Measurements from ENCODE around the gene ELL2.

The ELL2 gene

DNA sequence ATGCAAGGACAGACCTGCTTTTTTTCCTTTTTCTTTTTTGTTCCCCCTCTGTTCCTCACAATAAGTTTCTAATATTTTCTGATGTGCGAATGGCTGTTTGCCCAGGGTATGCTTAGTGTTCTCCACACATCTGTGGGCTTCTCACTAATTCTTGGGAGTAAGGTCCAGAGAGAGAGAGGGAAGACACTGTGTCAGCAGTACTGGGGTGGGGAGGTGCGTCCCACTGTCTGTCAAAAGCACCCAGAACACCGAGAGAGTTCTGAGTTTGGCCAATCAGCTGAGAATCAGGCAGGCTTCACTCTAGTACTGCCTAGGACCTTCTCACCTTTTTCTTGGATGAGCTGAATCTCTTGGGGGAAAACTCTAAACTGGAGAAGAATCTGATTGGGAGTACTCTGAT, 61.8 kb downstream of the ELL2 start:
- FAIRE-seq (no peak), DNase-seq (ENCODE audit: insufficient read length, low spot score) (no peak)
- TF ChIP-seq POLR2A (IDR thresholded peaks at IDR 0.05; ENCODE audit: low read depth, low read length), result no peak
- TF ChIP-seq POU2F2 (IDR thresholded peaks at IDR 0.05; ENCODE audit: low read depth, low read length), result no peak
- TF ChIP-seq PAX5 (IDR thresholded peaks at IDR 0.05; ENCODE audit: insufficient read depth, low read length, severe bottlenecking), result no peak
- TF ChIP-seq POLR2AphosphoS5 (IDR thresholded peaks at IDR 0.05; ENCODE audit: low read depth, low read length), result no peak
- TF ChIP-seq SPI1 (IDR thresholded peaks at IDR 0.05; ENCODE audit: low read depth, low read length), result no peak
- TF ChIP-seq TAF1 (IDR thresholded peaks at IDR 0.05; ENCODE audit: low read depth, low read length), result no peak

DNA sequence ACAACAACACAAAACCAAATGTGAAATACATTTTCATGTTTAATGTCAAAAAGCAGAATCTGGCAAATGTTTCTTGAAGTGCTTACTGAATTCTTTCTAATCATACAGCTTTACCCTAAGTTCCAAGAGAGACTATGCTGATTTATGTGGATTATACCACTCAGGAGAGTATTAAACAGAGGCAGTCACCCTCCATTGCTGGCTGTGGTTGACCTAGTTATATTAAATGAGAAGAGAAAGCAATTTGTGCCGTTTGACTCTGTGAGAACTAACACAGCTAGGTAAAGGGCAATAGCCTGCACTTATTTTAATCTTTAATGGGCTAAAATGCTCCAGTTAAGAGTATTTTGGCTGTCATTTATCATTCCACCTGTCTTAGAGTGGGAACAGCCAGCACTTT, 62.6 kb downstream of the ELL2 start:
- FAIRE-seq (no peak), DNase-seq (ENCODE audit: insufficient read length, low spot score) (no peak)
- TF ChIP-seq TAF1 (IDR thresholded peaks at IDR 0.05; ENCODE audit: low read depth, low read length) (no peak), PAX5 (IDR thresholded peaks at IDR 0.05; ENCODE audit: insufficient read depth, low read length, severe bottlenecking) (no peak), SPI1 (IDR thresholded peaks at IDR 0.05; ENCODE audit: low read depth, low read length) (no peak), POU2F2 (IDR thresholded peaks at IDR 0.05; ENCODE audit: low read depth, low read length) (no peak), POLR2AphosphoS5 (IDR thresholded peaks at IDR 0.05; ENCODE audit: low read depth, low read length) (no peak), POLR2A (IDR thresholded peaks at IDR 0.05; ENCODE audit: low read depth, low read length) (no peak)

DNA sequence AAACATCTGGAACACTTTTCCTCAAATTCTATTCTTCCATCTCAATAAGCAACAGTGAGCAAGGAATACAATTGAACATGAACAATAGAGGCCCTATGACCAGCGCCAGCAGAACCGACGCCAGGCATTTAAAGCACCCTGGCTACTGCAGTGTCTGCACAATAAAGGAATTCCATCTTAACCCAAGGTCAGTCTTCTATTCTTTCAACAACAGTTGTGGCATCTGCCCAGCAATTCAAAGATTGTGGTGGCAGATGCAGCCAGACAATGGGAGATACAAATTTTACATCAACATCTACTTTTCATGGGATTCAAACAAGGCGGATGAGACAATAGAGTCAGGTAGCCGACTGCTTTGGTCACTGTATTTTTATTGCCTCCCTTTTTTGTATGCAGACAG, 65.9 kb downstream of the ELL2 start:
- FAIRE-seq (no peak), DNase-seq (ENCODE audit: insufficient read length, low spot score) (no peak)

DNA sequence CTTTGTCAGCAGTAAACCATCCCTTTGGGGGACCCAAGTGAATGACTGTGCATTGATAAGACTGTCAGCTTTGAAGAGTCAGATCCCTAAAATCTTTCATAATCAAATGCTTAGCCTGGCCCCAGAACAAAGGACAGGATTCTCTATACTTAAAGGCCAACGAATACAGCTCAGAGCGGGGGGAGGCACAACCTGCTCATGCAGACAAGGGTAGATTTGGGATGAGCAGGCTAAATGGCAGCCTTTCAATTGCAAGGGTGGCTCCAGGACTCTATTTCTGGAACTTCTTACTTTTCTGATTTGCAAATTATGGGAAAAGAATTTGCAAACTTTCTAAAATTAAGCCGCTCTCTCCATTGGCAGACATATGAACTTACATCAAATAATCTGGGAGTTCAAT, 66.4 kb downstream of the ELL2 start:
- TF ChIP-seq POLR2AphosphoS5 (IDR thresholded peaks at IDR 0.05; ENCODE audit: low read depth, low read length), result no peak
- no peak for TF ChIP-seq PAX5 (IDR thresholded peaks at IDR 0.05; ENCODE audit: insufficient read depth, low read length, severe bottlenecking)
- TF ChIP-seq POLR2A (IDR thresholded peaks at IDR 0.05; ENCODE audit: low read depth, low read length), result no peak
- TF ChIP-seq TAF1 (IDR thresholded peaks at IDR 0.05; ENCODE audit: low read depth, low read length), result no peak
- no peak for TF ChIP-seq POU2F2 (IDR thresholded peaks at IDR 0.05; ENCODE audit: low read depth, low read length)
- TF ChIP-seq SPI1 (IDR thresholded peaks at IDR 0.05; ENCODE audit: low read depth, low read length), result no peak
- DNase-seq (ENCODE audit: insufficient read length, low spot score), result no peak
- no peak for FAIRE-seq

More for the DNA sequence above, 65.9 kb downstream of the ELL2 start:
- TF ChIP-seq POLR2A (IDR thresholded peaks at IDR 0.05; ENCODE audit: low read depth, low read length) (no peak), PAX5 (IDR thresholded peaks at IDR 0.05; ENCODE audit: insufficient read depth, low read length, severe bottlenecking) (no peak), TAF1 (IDR thresholded peaks at IDR 0.05; ENCODE audit: low read depth, low read length) (no peak), POU2F2 (IDR thresholded peaks at IDR 0.05; ENCODE audit: low read depth, low read length) (no peak), POLR2AphosphoS5 (IDR thresholded peaks at IDR 0.05; ENCODE audit: low read depth, low read length) (no peak), SPI1 (IDR thresholded peaks at IDR 0.05; ENCODE audit: low read depth, low read length) (no peak)

DNA sequence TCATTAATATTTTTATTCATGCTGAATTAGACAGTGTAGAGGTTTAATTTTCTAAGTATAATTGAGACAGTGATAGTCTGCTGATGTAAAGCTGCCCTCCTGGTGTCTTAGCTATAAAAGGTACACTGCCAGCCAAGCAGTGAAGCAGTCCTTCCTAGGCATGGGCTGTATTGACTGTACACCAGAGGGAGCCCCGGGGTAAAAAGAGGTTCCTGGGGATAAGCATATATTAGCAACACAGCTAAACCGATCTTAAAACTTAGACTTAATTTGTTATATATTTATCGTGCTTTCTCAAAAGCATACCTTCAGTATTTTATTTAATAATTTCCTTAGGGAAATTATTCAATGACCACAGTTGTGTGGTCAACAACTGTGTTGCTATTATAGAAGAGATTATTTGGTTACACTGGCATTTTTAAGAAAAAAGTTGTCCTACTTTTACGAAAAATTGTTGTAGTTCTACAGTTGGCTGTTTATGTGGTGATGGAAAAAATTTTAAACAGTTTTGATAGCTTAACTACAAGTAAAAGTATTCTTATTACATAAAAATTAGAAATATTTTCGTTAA, 68.8 kb downstream of the ELL2 start:
- TF ChIP-seq TAF1 (IDR thresholded peaks at IDR 0.05; ENCODE audit: low read depth, low read length) (no peak), POLR2A (IDR thresholded peaks at IDR 0.05; ENCODE audit: low read depth, low read length) (no peak), POLR2AphosphoS5 (IDR thresholded peaks at IDR 0.05; ENCODE audit: low read depth, low read length) (no peak), PAX5 (IDR thresholded peaks at IDR 0.05; ENCODE audit: insufficient read depth, low read length, severe bottlenecking) (no peak), SPI1 (IDR thresholded peaks at IDR 0.05; ENCODE audit: low read depth, low read length) (no peak)
- no peak for DNase-seq (ENCODE audit: insufficient read length, low spot score)
- FAIRE-seq, result peak; percentile 51

DNA sequence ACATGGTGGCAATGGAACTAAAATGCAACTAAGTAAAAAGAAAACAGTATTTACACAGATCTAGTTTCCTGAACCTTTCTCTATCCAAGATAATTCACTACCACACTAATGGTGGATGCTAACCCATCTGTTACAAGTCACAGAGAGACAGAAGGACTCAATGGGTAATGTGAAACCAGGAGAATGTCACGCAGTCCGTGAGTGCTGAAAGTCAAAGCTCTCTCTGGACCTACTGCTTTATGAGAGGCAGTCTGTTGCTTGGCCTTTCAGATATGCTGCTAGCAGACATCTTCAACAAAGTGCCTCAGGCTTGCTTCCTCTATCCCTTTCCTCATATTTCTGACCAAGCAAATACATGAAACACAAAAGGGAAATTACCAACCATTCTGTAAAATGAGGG, 70.2 kb downstream of the ELL2 start:
- DNase-seq (ENCODE audit: insufficient read length, low spot score) (no peak), FAIRE-seq (no peak)
- no peak for TF ChIP-seq POLR2AphosphoS5 (IDR thresholded peaks at IDR 0.05; ENCODE audit: low read depth, low read length)
- no peak for TF ChIP-seq TAF1 (IDR thresholded peaks at IDR 0.05; ENCODE audit: low read depth, low read length)
- TF ChIP-seq PAX5 (IDR thresholded peaks at IDR 0.05; ENCODE audit: insufficient read depth, low read length, severe bottlenecking), result no peak
- no peak for TF ChIP-seq POU2F2 (IDR thresholded peaks at IDR 0.05; ENCODE audit: low read depth, low read length)
- TF ChIP-seq SPI1 (IDR thresholded peaks at IDR 0.05; ENCODE audit: low read depth, low read length), result no peak
- no peak for TF ChIP-seq POLR2A (IDR thresholded peaks at IDR 0.05; ENCODE audit: low read depth, low read length)

DNA sequence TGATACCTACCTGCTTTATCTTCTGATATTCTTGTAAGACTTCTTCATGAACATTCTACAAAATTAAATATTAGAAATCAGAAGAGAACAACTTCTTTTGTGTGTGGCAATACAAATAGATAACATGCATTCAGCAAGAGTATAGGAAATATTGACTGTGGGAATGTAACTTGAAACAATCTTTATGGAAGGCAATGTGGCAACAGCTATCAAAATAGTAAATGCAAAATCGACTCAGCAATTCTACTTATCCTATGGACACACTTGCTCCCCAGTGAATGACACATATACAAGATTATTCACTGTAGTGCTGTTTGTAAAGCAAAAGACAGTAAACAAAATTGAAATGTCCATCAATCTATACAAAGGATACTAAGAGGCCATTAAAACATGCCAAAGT, 72.6 kb downstream of the ELL2 start:
- no peak for DNase-seq (ENCODE audit: insufficient read length, low spot score)
- FAIRE-seq, result no peak
- TF ChIP-seq TAF1 (IDR thresholded peaks at IDR 0.05; ENCODE audit: low read depth, low read length), result no peak
- no peak for TF ChIP-seq PAX5 (IDR thresholded peaks at IDR 0.05; ENCODE audit: insufficient read depth, low read length, severe bottlenecking)
- TF ChIP-seq POLR2A (IDR thresholded peaks at IDR 0.05; ENCODE audit: low read depth, low read length), result no peak
- no peak for TF ChIP-seq POU2F2 (IDR thresholded peaks at IDR 0.05; ENCODE audit: low read depth, low read length)

DNA sequence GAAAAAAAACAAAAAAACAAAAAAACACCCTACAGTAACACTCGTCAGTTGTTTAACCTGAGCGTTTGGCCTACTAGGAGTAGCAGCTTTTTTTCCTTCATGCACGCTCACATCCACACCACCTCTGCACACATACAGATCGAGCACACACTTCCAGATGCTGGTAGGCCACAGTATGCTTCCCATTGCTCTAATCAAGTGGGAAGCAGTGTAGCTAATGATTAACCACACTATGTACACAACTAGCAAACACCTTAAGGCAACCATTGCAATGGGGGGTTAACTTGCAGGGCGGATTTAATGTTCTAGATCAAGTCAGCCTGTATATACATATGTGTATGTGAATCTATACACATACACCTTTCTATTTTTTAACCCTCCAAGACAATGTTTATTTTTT, 73.7 kb downstream of the ELL2 start:
- TF ChIP-seq SPI1 (IDR thresholded peaks at IDR 0.05; ENCODE audit: low read depth, low read length) (no peak), TAF1 (IDR thresholded peaks at IDR 0.05; ENCODE audit: low read depth, low read length) (no peak), POU2F2 (IDR thresholded peaks at IDR 0.05; ENCODE audit: low read depth, low read length) (no peak), POLR2AphosphoS5 (IDR thresholded peaks at IDR 0.05; ENCODE audit: low read depth, low read length) (no peak), PAX5 (IDR thresholded peaks at IDR 0.05; ENCODE audit: insufficient read depth, low read length, severe bottlenecking) (no peak), POLR2A (IDR thresholded peaks at IDR 0.05; ENCODE audit: low read depth, low read length) (no peak)
- DNase-seq (ENCODE audit: insufficient read length, low spot score) (no peak), FAIRE-seq (no peak)

DNA sequence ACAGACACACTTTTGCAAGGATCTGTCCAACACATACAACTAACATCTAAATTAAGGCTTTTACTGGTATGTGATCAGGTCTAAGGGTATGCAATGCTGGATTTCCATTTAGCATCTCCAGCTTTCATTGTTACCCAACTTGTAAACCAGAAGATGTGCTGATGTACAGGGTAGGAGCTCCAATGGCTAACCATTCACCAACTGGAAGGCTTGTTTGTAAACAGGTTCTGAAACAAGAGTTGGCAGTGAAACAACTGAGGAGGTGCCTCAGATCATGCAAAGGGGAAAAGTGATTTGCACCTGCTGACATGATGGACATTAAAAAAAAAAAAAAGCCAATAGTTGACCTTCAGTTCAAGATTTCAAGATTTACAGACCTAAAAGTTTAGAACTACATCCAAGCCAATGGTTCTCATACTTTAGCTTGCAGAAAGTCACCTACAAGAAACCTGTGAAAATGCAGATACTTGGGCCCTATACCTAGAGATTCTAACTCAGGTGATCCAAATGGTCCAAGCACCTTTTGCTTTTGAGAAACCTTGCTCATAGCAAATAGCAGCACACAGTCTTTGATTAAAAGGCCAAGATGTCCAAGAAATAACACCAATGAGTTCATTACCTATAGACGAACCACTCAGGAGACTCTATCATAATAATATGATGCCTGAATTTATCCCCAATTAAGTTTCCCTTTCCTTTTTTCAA, 75.2 kb downstream of the ELL2 start:
- TF ChIP-seq POLR2AphosphoS5 (IDR thresholded peaks at IDR 0.05; ENCODE audit: low read depth, low read length) (no peak), TAF1 (IDR thresholded peaks at IDR 0.05; ENCODE audit: low read depth, low read length) (no peak), POU2F2 (IDR thresholded peaks at IDR 0.05; ENCODE audit: low read depth, low read length) (no peak), SPI1 (IDR thresholded peaks at IDR 0.05; ENCODE audit: low read depth, low read length) (no peak), POLR2A (IDR thresholded peaks at IDR 0.05; ENCODE audit: low read depth, low read length) (no peak), PAX5 (IDR thresholded peaks at IDR 0.05; ENCODE audit: insufficient read depth, low read length, severe bottlenecking) (no peak)
- no peak for FAIRE-seq
- no peak for DNase-seq (ENCODE audit: insufficient read length, low spot score)
